Fibroblast of gingiva (primary cell): Measurements from ENCODE around the gene SHH.
"Not testable (repeated sequence)": the region's sequence is repeated elsewhere in the genome, so short reads cannot be mapped to it uniquely, and the experiment has no call there.

ENCODE experiments used
- DNase-seq: peaks from one replicate; pipeline ENCODE4 v3.0.0-alpha.2; 2011; ENCODE audit warnings: low read depth

Gene SHH

GRCh38 chr7:155819186-155819585 is 6.9 kb upstream of the SHH start:
- DNase-seq: no peak

GRCh38 chr7:155818820-155819168 is 6.5 kb upstream of the SHH start:
- no peak for DNase-seq

GRCh38 chr7:155818154-155818819 is 6.0 kb upstream of the SHH start:
- no peak for DNase-seq

DNA sequence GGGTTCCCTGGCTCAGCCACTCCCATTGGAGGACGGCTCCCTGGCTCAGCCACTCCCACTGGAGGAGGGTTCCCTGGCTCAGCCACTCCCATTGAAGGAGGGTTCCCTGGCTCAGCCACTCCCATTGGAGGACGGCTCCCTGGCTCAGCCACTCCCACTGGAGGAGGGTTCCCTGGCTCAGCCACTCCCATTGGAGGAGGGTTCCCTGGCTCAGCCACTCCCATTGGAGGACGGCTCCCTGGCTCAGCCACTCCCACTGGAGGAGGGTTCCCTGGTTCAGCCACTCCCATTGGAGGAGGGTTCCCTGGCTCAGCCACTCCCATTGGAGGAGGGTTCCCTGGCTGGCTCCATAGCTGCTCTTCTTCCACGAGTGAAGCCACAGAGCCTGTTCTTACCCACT is 5.3 kb upstream of the SHH start:
- not testable (repeated sequence) for DNase-seq

GRCh38 chr7:155816996-155817395 is 4.7 kb upstream of the SHH start:
- DNase-seq: no peak

- no peak for DNase-seq
These were observed 3.9 kb upstream of the SHH start for GRCh38 chr7:155816192-155816508.

GRCh38 chr7:155815332-155816191 is 3.3 kb upstream of the SHH start:
- DNase-seq: peak; percentile 11

DNA sequence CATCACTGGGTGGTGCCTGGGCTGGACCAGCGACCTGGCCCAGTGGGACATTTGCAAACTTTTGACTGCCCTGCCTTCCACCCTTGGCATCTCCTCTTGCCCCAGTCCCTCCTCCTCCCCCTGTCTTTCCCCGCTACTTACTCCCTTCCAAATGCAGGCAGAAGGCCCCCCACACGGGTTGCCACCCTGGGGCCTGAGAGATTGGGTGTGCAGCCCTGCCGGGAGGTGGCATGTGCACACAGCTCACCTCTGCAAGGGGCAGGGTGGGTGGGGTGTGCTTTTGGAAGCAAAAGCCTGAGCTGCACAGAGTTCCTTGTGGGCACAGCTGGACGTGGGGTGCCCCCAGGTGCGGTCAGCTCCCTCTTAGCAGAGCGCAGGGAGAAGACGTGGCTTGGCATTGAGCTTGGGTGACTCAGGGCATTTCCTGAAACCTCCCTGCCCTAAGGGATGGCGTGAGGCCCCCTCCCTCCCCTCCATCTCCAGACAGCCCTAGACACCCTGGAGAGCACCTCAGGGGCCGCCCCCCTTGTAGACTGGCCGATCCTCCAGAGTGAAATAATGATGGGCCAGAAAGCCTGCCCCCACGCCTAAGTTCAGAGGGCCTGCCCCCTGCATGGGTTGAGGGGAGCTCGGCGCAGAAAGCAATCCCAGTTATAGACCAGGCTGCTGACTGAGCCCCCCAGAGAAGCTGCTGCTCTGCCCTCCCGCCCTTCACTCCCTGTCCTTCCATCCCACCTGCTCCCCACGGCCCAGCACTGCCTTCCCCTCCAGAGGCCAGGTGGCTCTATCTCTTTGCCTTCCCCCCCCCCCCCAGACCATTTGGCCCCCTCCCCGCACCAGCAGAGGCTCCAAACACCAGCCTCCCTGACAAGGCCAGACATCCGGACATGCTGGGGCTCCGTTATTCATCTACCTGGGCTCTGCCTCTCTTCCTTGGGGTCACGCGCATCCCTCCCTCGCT is 2.3 kb upstream of the SHH start:
- DNase-seq: no peak

DNA sequence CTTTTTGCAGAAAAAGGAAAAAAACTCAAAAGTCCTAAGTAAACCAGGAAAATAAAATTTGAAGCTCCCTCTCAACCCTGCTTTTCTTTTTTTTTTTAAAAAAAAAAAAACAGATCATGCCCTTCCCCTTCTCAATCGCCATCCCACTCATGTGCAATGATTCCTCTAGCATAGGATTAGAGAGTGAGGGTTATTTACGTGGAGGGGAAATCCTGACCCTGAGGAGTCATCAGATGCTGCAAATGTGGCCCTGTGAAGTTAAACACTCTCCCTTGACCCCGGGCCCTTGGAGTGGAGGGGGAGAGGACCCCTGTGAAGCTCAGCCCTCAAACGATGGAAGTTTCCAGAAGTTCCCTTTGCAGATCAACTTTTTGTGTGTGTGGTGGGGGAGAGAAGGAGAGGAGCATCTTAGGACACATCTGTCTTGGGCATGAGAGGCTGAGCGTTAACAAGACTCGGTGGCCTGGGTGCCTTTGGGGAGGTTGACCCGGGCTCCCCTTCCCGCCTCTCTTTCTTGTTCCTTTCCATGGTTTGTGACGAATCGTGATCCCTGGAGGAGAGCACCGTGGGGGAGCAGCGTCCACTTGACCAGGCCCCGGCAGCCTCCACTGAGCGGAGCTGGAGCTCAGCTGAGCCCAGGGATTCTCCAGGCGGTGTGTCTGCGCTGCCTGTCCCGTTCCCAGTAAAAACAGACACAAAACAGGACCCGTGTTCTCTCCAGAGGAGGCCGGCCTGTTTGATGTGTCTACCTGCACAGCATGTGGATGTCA is 1.5 kb upstream of the SHH start:
- DNase-seq: no peak

DNA sequence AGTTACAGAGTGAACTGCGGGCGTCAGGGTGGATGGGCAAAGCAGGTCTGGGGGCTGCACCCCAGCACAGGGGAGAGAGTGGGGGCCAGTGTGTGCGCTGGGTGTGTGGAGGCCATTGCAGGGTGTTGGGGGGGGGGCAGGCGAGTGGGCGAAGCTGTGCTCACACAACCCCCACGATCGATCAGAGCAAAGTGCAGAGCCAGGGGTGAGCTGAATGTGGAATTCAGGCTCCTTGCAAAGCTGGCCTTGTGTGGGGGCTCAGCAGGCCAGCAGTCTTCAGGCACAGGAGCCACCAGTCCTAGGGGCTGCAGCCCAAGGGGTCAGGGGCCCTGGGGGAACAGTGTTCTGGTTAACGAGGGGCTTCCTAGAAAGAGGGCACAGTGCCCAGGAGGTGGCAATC is 862 bp upstream of the SHH start:
- DNase-seq: no peak

DNA sequence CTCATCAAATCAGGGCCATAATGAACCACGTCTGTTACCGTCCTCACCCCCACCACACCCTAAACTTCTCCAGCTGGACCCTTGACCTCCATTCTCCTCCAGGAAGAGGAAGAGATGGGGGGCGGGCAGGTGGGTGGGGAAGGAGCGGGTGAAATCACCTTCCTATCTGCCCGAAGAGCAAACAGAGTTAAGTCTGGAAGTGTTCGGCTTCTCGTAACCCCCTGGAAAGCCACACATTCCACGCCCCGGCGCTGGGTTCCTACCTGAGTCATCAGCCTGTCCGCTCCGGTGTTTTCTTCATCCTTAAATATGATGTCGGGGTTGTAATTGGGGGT is 736 bp downstream of the SHH start:
- DNase-seq: no peak

DNA sequence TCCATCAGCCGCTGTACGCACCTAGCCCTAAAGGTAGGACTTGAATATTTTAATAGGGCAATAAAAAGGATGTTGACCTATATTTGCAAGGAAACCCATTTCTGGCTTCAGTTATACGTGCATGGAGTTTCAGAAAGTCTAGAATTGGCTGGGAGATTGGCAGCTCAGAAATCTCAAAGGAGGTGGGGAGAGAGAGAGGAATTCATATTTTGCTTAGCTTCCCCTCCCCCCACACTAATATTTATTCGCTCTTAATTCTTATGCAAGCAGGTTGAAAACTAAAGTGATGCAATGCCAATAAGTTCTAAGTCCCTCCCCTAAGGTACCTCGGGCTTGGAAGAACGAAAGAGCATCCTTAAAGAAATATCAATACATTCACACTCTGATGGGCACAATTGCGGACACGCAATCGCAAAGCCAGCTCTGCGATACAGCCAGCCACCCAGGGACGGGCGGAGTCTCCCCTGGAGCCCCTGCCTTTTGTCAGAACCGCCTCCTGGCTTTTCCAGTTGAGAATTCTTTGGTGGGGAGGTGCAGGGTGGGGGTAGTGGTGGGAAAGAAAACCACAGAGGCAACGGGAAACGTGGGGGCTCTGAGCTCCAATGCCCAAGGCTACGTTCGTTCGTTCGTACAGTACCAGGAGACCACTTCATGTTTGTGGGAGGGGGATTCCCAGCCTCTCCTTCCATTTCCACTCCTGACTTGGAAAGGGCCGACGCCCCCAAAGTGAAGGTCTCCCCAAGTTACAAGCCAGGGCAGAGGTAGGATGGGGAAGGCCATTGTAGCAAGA is 1.3 kb downstream of the SHH start:
- no peak for DNase-seq

DNA sequence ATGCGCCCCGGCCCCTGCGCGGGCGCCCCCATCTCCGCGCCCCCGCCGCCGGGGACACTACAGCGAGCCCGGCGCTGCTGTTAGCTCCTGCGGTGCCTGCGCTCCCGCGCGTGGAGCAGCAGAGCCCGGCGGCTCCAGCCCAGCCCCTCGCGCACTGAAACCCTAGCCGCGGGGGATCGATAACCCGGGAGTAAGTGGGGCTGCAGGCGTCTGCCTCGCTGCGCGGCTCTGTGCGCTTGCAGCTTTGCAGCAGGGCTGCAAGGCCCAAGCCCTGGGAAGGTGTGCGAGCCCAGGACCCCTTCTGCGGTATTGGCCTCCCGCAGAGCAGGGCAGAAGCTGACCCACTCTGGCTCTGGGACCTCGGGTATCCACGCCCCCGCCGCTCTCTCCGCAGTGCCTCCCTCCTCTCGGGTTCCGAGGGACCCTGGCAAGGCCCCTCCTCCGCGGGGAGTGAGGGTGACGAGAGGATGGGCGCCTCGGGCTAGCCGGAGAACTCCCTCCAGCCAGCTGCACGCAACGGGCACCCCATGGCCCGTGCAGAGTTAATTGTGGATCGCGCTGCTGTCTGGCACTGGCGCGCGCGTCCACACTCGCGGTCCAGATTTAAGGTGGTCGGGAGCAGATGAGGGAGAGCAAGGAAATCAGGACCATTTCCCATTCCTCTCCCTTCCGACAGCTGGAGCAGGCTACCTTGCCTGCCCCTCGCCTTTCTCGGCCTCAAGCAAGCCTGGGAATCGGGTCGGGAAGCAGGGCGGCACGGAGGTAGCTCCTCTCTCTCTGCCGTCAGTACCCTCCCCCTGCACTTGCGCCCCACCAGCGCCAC is 2.1 kb downstream of the SHH start:
- DNase-seq: no peak

- DNase-seq: no peak
These were observed 2.8 kb downstream of the SHH start for GRCh38 chr7:155809332-155809946.

DNA sequence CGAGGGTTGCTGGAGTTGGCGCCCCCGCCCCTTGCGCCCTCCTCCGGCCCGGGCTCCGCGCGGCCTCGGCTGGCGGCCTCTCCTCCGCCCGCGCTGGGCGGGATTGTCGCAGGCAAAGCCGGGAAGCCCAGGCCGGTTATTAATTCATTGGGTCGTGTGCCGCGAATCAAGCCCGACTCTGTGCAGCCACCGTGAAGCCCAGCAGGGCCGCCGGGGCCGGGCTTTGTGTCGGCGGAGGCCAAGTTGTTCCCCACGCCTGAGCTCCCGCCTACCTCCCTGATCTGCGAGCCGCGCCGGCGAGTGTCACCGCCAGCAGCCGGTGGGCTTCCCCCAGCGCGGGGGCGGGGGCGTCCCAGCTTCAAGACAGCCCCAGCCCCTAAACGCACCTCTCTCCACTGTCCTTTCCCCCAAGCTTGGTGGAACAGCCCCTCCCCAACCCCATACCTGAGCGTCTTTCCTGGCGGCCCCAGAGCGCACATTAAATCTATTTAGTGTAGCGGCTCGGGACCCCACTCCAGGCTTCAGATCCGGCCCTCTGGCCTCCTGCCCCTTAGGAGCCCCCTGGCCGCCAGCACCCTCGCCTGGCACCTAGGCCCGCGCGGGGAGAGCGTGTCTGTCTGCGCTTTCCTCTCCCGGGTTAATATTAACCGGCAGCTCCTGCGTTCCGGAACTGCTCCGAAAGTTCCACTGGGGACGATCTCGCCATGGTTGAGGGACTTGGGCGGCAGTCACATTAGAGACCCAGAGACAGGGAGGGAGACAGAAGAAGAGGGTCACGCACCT is 3.5 kb downstream of the SHH start:
- no peak for DNase-seq

DNA sequence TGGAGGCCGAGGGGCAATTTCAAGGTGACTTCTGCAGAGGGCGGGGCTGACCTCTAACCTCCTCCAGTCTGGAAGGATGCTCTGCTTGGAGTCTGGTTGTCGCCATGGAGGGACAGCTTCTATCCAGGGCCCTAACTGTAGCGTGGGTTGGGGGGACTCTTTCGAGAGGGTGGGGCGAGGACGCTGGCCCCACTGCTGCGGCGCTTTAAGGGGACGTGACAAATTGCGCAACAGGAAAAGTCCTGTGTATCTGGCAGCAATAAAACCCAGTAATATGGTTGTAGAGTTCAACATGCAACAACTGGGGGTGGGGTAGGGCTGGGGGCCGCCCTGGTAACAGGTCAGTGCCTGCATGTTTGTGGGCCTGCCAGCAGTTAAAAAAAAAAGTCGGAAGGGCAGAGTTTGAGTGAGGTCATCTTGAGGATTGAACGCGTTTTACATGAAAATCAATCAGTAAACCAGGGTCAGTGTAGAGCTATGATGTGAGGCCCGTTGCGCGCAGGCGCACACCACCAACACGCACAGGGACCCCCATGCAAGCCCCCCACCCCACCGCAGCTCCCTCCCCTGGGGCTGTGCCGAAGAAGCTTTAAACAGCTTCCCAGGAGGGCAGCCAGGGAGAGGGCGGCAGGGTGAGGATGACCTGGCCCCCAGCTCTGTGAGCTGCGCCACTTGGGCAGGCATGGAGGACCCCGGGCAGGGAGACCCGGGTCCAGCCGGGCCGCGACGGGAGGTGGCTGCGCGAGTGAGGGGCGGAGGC is 4.3 kb downstream of the SHH start:
- no peak for DNase-seq

DNA sequence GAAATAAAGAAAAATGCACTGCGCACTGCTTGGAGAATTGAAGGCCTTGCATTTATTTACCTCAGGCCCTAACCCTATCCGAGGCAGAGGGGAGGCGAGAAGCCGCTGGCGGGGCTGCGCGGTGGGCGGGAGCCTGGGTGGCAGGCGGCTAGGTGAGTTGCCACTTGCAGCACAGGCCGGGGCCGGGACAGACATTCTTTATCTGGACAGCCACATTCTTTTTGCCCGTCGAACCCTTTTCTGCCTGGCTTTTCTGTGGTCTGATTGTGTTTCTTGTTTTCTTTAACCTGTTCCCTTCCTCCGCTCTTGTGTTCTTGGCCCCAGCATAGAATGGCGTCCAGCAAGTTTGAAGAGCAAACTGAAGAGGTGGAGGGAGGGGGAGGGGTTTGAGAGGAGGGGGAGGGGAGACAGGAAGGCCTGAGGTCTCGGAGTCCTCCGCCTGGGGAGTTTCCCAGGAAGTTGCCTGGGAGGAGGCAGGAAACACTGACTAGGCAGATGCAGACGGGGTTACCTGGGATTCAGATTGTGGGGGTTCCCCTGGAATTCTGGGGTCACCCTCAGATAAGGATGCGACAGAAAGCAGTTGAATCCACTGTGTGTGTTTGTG is 5.1 kb downstream of the SHH start:
- no peak for DNase-seq
